Measurements from ENCODE around the gene CLEC10A. TPM values are rescaled to one million over a fixed set of nuclear protein-coding genes. Genes with fewer than 3 reads are reported as not detected.
"Not testable (repeated sequence)": the region's sequence is repeated elsewhere in the genome, so short reads cannot be mapped to it uniquely, and the experiment has no call there.

CLEC10A gene, protein sequence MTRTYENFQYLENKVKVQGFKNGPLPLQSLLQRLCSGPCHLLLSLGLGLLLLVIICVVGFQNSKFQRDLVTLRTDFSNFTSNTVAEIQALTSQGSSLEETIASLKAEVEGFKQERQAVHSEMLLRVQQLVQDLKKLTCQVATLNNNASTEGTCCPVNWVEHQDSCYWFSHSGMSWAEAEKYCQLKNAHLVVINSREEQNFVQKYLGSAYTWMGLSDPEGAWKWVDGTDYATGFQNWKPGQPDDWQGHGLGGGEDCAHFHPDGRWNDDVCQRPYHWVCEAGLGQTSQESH
- not detected in 2 replicates for total RNA-seq (2014; rRNA removed; shearing (Covaris generic))

DNA sequence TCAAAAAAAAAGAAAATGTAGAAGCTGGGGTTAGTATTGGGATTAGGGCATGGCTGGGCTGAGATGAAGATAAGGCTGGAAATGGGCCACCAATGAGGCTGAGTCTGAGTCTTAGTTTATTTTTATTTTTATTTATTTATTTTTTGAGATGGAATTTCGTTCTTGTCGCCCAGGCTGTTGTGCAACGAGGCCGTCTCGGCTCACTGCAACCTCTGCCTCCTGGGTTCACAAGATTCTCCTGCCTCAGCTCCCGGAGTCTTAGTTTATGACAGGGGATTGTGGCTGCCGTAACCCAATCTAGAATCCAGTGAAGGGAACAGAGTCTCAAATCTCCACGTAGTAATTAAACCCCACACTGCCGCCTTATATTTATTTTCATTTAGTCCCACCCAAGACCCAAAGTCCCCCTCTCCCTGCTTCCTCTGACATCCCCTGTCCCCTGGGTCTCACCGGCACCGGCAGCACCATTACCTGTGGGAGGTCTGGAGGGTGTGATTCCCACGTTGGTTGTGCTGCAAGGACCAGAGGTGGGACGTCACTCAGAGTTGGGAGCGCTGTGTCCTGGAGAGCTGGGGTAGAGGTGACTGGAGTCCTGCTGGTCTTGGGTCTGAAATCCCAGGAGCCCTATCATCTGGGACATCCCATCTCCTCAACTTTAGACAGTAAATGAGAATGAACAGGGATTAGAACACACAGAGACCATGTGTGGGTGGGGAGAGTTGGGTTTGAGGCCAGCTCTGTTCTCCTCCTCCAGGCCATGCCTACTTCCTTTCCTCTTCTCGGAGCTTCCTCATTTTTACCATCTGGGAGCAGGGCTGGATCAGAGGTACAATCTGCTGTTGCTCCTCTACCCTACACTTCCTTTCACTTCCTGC lies at the start of gene CLEC10A:
CLEC10A (minus strand) TSS at position 671 of the 875 bp plus-strand sequence. CDS start 1,439 bp downstream, outside the sequence.
- Histone ChIP-seq H3K4me1 (replicated peaks) (no peaks in the 10 kb centered on the region), H3K27ac (no peak within 1 kb of the TSS), H3K27me3 (replicated peaks) (peaks cover 7% of the 10 kb centered on the region; the same call in 1 of the 2 replicates)

DNA sequence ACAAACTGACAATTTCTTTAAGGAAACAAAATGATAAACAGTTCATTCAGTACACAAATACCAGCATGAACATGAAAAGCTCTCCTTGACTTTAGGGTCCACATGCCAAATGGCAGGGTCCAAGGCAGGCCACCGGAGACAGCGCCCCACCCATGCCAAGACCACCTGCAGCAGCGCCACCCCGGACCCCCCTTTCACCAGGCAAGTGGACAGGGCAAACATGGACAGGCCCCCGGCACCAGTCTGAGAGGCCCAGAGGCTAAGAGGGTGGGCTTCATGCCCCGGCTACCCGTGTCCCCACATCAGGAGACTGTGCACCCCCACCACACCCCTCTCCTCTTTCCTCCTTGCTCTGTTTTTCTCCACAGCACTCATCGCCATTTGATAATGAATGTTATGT lies 49.3 kb upstream of the CLEC10A start:
- Histone ChIP-seq H3K36me3 (no peaks in the 10 kb centered on the region), H3K4me1 (replicated peaks) (no peaks in the 10 kb centered on the region)
- no peak for DNase-seq (ENCODE audit: low read depth in 1 of 2, low spot score in 2 of 2)

More for the DNA sequence above, at the start of gene CLEC10A:
- DNase-seq (ENCODE audit: low read depth in 1 of 2, low spot score in 2 of 2) = no peak
- Histone ChIP-seq H3K9me3 (replicated peaks) (no peaks in the 10 kb centered on the region), H3K4me3 (no peak within 1 kb of the TSS), H3K36me3 (no peaks in the 10 kb centered on the region)

DNA sequence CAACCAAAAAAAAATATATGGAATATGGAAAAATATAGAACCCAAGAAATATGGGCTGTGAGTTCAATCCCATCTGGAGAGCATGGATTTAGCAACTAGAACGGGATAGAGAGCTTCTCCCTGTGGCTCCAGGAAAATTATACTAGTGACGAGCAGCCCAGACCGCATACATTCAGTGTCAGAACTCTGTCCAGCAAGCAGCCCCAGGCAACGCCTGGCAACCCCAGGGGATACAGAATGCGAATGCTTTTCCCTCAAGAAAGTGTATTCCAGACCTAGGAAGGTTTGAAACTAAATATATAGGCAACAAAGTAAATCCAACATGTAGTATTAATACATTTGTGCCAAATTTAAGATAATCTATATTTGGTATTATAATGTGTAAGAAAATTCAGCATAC lies 48.1 kb upstream of the CLEC10A start:
- H3K27ac ChIP-seq = no peak overlapping the region
- DNase-seq (ENCODE audit: low read depth in 1 of 2, low spot score in 2 of 2) = no peak
- H3K4me3 ChIP-seq = no peak overlapping the region
- no peaks in the 10 kb centered on the region for H3K9me3 ChIP-seq (replicated peaks)
- H3K27me3 ChIP-seq (replicated peaks) = peaks cover 9% of the 10 kb centered on the region; the same call in 1 of the 2 replicates
- no peaks in the 10 kb centered on the region for H3K4me1 ChIP-seq (replicated peaks)
- no peaks in the 10 kb centered on the region for H3K36me3 ChIP-seq

More for the DNA sequence above, 49.3 kb upstream of the CLEC10A start:
- Histone ChIP-seq H3K27me3 (replicated peaks) (peaks cover 9% of the 10 kb centered on the region; the same call in 1 of the 2 replicates), H3K27ac (no peak overlapping the region), H3K9me3 (replicated peaks) (no peaks in the 10 kb centered on the region), H3K4me3 (no peak overlapping the region)

DNA sequence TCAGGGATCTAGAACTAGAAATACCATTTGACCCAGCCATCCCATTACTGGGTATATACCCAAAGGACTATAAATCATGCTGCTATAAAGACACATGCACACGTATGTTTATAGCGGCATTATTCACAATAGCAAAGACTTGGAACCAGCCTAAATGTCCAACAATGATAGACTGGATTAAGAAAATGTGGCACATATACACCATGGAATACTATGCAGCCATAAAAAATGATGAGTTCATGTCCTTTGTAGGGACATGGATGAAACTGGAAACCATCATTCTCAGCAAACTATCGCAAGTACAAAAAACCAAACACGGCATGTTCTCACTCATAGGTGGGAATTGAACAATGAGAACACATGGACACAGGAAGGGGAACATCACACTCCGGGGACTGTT lies 47.5 kb upstream of the CLEC10A start:
- not testable (repeated sequence) for H3K4me1 ChIP-seq (replicated peaks); H3K9me3 ChIP-seq (replicated peaks); H3K27ac ChIP-seq; DNase-seq (ENCODE audit: low read depth in 1 of 2, low spot score in 2 of 2); H3K36me3 ChIP-seq; H3K4me3 ChIP-seq
- H3K27me3 ChIP-seq (replicated peaks) = peaks cover 15% of the 10 kb centered on the region

DNA sequence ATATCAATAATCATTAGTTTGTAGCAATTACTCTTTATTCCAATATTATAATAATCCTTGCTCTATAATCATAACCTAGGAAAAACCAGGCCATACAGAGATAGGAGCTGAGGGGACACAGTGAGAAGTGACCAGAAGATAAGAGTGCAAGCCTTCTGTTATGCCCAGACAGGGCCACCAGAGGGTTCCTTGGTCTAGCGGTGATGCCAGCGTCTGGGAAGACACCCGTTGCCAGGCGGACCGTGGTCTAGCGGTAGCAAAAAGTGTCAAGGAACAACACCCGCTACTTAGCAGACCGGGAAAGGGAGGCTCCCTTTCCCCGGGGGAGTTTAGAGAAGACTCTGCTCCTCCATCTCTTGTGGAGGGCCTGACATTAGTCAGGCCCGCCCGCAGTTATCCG lies 46.3 kb upstream of the CLEC10A start:
- not testable (repeated sequence) for H3K27ac ChIP-seq; H3K4me3 ChIP-seq; H3K9me3 ChIP-seq (replicated peaks); H3K4me1 ChIP-seq (replicated peaks); H3K36me3 ChIP-seq; DNase-seq (ENCODE audit: low read depth in 1 of 2, low spot score in 2 of 2)
- H3K27me3 ChIP-seq (replicated peaks) = peaks cover 18% of the 10 kb centered on the region

DNA sequence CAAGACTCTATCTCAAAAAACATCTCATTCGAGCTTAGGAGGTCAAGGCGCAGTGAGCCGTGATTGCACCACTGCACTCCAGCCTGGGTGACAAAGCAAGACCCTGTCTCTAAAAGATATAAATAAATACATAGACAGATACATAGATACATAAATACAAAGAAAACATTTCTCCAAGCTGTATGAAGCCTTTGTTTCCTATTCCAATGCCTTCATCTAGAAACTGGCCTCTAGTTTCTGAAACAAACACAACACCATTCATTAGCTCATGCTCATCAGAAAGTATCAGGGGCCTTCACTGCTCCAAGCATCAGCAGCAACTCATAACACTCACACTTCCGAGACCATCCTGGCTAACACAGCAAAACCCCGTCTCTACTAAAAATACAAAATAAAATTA lies 44.9 kb upstream of the CLEC10A start:
- H3K9me3 ChIP-seq (replicated peaks) = no peaks in the 10 kb centered on the region
- no peak overlapping the region for H3K27ac ChIP-seq
- H3K36me3 ChIP-seq = no peaks in the 10 kb centered on the region
- H3K4me1 ChIP-seq (replicated peaks) = no peaks in the 10 kb centered on the region
- DNase-seq (ENCODE audit: low read depth in 1 of 2, low spot score in 2 of 2) = no peak
- H3K27me3 ChIP-seq (replicated peaks) = peaks cover 18% of the 10 kb centered on the region
- no peak overlapping the region for H3K4me3 ChIP-seq

DNA sequence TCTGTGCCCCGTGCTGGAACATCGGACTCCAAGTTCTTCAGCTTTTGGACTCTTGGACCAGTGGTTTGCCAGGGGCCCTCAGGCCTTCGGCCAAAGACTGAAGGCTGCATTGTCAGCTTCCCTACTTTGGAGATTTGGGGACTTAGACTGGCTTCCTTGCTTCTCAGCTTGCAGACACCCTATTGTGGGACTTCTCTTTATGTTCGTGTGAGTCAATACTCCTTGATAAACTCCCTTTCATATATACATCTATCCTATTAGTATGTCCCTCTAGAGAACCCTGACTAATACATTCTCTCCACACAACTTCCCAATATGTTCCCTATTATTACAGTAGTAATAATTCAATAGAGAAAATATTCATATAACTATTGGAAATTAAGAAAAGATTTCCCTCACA lies 43.8 kb upstream of the CLEC10A start:
- no peaks in the 10 kb centered on the region for H3K9me3 ChIP-seq (replicated peaks)
- no peak overlapping the region for H3K27ac ChIP-seq
- peaks cover 23% of the 10 kb centered on the region for H3K27me3 ChIP-seq (replicated peaks)
- no peaks in the 10 kb centered on the region for H3K36me3 ChIP-seq
- no peak for DNase-seq (ENCODE audit: low read depth in 1 of 2, low spot score in 2 of 2)
- H3K4me1 ChIP-seq (replicated peaks) = no peaks in the 10 kb centered on the region
- no peak overlapping the region for H3K4me3 ChIP-seq

DNA sequence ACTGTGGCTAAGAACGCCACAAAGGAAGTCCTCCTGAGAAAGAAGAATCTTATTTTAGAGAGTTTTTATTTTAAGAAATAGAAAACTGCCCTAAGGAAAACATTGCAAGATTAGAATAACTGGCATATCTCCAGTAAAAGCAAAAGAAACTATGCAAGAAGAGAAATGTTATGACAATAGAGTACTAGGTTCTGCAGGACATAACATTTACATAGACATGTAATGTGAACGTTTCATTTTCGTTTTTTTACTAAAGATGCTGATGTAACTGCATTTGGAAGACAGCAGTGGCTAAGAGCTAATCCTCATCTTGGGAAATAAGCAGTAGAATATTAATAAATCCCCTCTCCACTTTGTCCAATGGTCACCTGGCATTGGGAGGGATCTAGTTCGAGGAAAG lies 42.3 kb upstream of the CLEC10A start:
- H3K27me3 ChIP-seq (replicated peaks) = peaks cover 26% of the 10 kb centered on the region
- H3K4me1 ChIP-seq (replicated peaks) = no peaks in the 10 kb centered on the region
- no peak overlapping the region for H3K27ac ChIP-seq
- no peaks in the 10 kb centered on the region for H3K36me3 ChIP-seq
- no peak for DNase-seq (ENCODE audit: low read depth in 1 of 2, low spot score in 2 of 2)
- H3K9me3 ChIP-seq (replicated peaks) = no peaks in the 10 kb centered on the region
- no peak overlapping the region for H3K4me3 ChIP-seq

DNA sequence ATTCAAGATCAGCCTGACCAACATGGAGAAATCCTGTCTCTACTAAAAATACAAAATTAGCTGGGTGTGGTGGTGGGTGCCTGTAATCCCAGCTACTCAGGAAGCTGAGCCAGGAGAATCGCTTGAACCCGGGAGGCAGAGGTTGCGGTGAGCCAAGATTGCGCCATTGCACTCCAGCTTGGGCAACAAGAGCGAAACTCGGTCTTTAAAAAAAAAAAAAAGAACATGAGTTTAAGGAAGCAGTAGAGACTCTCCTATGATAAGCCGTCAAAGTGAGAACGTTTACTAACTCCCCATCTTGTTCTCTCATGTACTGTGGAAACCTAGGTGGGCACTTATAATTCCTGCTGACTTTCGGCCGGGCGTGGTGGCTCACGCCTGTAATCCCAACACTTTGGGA lies 40.6 kb upstream of the CLEC10A start:
- H3K4me3 ChIP-seq; H3K4me1 ChIP-seq (replicated peaks); DNase-seq (ENCODE audit: low read depth in 1 of 2, low spot score in 2 of 2); H3K27ac ChIP-seq; H3K36me3 ChIP-seq; H3K9me3 ChIP-seq (replicated peaks): not testable (repeated sequence)
- H3K27me3 ChIP-seq (replicated peaks) = peaks cover 26% of the 10 kb centered on the region

DNA sequence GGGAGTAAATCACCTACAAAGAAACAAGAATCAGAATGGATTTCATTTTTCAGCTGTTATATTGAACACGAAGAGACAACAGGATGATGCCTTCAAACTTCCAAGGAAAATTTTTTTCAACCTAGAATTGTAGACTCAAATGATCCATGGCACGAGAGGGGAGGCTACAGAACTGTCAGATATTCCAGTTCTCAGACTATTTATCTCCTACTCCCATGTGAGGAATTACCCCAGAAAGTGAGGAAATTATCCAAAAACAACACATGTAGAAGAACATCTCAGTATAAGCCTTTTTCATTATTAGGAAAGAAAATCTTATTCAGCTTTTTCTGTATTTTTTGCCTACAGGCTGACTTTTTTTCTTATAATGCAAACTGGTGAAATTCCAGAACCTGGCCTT lies 40.1 kb upstream of the CLEC10A start:
- peaks cover 26% of the 10 kb centered on the region for H3K27me3 ChIP-seq (replicated peaks)

DNA sequence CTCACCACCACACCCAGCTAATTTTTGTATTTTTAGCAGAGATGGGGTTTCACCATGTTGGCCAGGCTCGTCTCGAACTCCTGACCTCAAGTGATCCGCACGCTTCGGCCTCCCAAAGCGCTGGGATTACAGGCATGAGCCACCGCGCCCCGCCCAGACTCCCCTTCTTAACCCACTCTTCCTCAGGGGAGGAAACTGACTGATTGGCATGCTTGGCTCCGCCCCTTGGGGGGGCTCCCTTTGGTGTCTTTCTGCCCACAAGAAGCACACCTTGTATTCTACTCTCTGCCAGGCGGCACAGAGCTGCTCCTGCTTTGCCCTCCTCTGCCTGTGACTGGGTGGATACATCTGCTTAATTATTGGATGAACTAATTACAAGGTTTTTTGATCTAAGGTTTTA lies 39.3 kb upstream of the CLEC10A start:
- H3K27ac ChIP-seq = no peak overlapping the region
- H3K27me3 ChIP-seq (replicated peaks) = peaks cover 26% of the 10 kb centered on the region
- no peak overlapping the region for H3K4me3 ChIP-seq
- no peak for DNase-seq (ENCODE audit: low read depth in 1 of 2, low spot score in 2 of 2)
- no peaks in the 10 kb centered on the region for H3K4me1 ChIP-seq (replicated peaks)
- no peaks in the 10 kb centered on the region for H3K36me3 ChIP-seq
- no peaks in the 10 kb centered on the region for H3K9me3 ChIP-seq (replicated peaks)

More for the DNA sequence above, 40.1 kb upstream of the CLEC10A start:
- H3K27ac ChIP-seq = no peak overlapping the region
- no peaks in the 10 kb centered on the region for H3K36me3 ChIP-seq
- H3K4me1 ChIP-seq (replicated peaks) = no peaks in the 10 kb centered on the region
- H3K9me3 ChIP-seq (replicated peaks) = no peaks in the 10 kb centered on the region
- DNase-seq (ENCODE audit: low read depth in 1 of 2, low spot score in 2 of 2) = no peak
- no peak overlapping the region for H3K4me3 ChIP-seq

DNA sequence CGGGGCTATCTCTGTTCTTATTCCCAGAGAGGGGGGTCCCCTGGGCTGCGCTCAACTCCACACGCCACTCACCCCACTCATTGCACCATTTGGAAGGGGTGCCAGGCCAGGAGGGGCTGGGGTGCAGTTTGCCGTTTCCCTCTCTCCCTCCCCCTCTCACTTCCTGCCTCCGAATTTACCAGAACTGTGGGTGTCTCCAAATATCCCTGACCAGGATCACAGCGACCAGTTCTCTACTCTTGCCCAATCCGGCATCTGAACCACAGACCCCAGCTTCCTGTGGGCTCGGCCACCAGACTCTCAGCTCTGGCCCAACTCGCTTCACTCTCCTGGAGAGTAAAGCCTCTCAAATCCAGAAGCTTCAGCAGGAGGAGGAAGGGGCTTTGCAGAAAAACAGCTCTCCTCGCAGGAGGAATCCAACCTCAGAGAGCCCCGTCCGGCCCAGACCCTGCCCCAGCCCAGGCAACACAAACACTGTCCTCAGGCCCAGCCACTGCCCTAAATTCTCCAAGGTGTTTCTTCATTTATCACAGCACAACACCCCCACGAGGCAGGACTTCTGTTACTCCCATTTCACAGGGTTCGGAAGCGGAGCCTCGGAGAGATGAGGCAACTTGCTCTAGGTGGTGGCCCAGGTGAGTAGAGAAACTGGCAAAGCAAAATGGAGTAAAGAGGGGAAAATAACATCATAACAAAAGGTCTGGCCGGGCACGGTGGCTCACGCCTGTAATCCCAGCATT lies 35.0 kb upstream of the CLEC10A start:
- H3K27ac ChIP-seq = no peak overlapping the region
- H3K9me3 ChIP-seq (replicated peaks) = no peaks in the 10 kb centered on the region
- H3K27me3 ChIP-seq (replicated peaks) = peaks cover 13% of the 10 kb centered on the region; the same call in 1 of the 2 replicates
- DNase-seq (ENCODE audit: low read depth in 1 of 2, low spot score in 2 of 2) = no peak
- H3K4me3 ChIP-seq = no peak overlapping the region
- H3K36me3 ChIP-seq = no peaks in the 10 kb centered on the region
- no peaks in the 10 kb centered on the region for H3K4me1 ChIP-seq (replicated peaks)

DNA sequence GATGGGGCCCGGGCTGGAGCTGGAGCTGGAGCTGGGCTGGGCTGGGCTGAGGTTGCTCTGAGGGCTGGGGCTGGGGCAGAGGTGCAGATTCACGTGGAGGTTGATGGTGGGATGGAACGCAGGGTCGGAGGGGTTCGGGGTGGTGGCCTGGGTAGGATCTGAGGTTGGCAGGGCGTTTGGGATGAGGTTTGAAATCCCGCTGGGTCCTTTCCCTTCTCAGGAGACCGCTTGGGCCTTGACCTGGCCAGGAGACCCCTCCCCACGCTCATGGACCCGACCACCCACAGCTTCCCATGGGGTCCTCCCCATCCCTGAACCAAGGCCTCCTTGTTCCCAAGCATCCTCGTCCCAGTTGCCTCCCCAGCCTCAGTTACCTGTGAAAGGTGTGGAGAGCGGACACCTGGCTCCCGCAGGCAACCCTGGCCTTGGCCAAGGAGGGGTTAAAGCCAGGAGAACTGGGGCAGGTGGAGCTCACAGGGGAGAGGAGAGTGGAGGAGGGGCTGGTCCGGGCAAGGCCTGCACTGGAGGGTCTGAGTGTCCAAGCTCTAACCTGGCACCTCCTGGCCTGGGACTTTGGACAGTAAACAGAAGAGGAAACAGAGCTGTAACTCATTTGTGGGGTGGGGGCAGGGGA lies 34.3 kb upstream of the CLEC10A start, which contains the start of gene ASGR2:
ASGR2 (minus strand) TSS at position 582 of the 634 bp plus-strand sequence. CDS start 582 bp downstream, outside the sequence.
- Histone ChIP-seq H3K27ac (no peak within 1 kb of the TSS), H3K36me3 (no peaks in the 10 kb centered on the region), H3K4me3 (no peak within 1 kb of the TSS), H3K9me3 (replicated peaks) (no peaks in the 10 kb centered on the region), H3K27me3 (replicated peaks) (peaks cover 7% of the 10 kb centered on the region; the same call in 1 of the 2 replicates), H3K4me1 (replicated peaks) (no peaks in the 10 kb centered on the region)
- DNase-seq (ENCODE audit: low read depth in 1 of 2, low spot score in 2 of 2) = no peak
